ENCODE results near the gene BAG3. TPM values are rescaled to one million over a fixed set of nuclear protein-coding genes. Genes with fewer than 3 reads are reported as not detected.

BAG3 gene
- total RNA-seq, 1 experiment from 2014 or later = 57.0 TPM

DNA sequence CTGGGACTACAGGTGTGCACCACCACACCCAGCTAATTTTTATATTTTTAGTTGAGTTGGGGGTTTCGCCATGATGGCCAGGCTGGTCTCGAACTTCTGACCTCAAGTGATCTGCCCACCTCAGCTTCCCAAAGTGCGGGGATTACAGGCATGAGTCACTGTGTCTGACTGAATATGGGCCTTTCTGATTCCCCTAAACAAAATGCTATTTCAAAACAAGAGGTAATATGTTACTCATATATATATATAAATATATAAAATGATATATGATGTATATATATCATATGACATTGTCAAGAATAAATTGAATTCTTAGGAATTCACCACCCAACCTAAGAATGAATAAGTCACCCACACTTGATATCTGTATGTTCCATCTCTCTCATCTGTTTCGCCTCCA lies 41.7 kb upstream of the BAG3 start:
- H3K27ac ChIP-seq (ENCODE audit: low read depth, low read length) = no peak overlapping the region
- no peak overlapping the region for H2AFZ ChIP-seq (ENCODE audit: low read depth, low read length, poor library complexity, severe bottlenecking)
- ChIA-PET RAD21 (ENCODE audit: low non-redundant PET in 1 of 2, low total read pairs in 2 of 2, uncharacterized antibody in 2 of 2, unreplicated experiment in 2 of 2) (no interaction called here), POLR2A (no interaction called here), CTCF (interaction anchor here (1.3 to 2.5 kb wide), 3 partner anchors 10 to 250 kb away, joined by 3 to 51 read pairs (median 14); no protein-coding TSS in a partner anchor)
- H3K27me3 ChIP-seq (ENCODE audit: insufficient read depth, low read length) = no peaks in the 10 kb centered on the region
- no peak for DNase-seq (ENCODE audit: low read depth, low spot score)
- H3K9me3 ChIP-seq (ENCODE audit: control insufficient read depth in 1 of 2, insufficient read depth in 1 of 2, low read depth in 1 of 2, low read length in 2 of 2) = peaks cover 0 to 7% of the 10 kb centered on the region in 2 experiments; a peak in 1 of 4 replicates
- no peak for ATAC-seq
- TF ChIP-seq CEBPB (IDR thresholded peaks at IDR 0.05; ENCODE audit: low read depth) = no peak
- TF ChIP-seq FOSL1 (IDR thresholded peaks at IDR 0.05; ENCODE audit: low read depth) = no peak
- TF ChIP-seq, protein P1, sequence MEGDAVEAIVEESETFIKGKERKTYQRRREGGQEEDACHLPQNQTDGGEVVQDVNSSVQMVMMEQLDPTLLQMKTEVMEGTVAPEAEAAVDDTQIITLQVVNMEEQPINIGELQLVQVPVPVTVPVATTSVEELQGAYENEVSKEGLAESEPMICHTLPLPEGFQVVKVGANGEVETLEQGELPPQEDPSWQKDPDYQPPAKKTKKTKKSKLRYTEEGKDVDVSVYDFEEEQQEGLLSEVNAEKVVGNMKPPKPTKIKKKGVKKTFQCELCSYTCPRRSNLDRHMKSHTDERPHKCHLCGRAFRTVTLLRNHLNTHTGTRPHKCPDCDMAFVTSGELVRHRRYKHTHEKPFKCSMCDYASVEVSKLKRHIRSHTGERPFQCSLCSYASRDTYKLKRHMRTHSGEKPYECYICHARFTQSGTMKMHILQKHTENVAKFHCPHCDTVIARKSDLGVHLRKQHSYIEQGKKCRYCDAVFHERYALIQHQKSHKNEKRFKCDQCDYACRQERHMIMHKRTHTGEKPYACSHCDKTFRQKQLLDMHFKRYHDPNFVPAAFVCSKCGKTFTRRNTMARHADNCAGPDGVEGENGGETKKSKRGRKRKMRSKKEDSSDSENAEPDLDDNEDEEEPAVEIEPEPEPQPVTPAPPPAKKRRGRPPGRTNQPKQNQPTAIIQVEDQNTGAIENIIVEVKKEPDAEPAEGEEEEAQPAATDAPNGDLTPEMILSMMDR (IDR thresholded peaks at IDR 0.05 in 2 of 3, conservative IDR thresholded peaks at IDR 0.05 in 1 of 3; ENCODE audit: borderline replicate concordance in 1 of 3, insufficient read depth in 1 of 3, low read depth in 2 of 3, low read length in 2 of 3) = no peak
- no peak for TF ChIP-seq CBX3 (IDR thresholded peaks at IDR 0.05; ENCODE audit: low read depth)
- no peak for TF ChIP-seq ZNF274 (IDR thresholded peaks at IDR 0.05; ENCODE audit: low read depth, low read length)
- TF ChIP-seq SRF (IDR thresholded peaks at IDR 0.05; ENCODE audit: low read depth) = no peak
- TF ChIP-seq, protein P2, sequence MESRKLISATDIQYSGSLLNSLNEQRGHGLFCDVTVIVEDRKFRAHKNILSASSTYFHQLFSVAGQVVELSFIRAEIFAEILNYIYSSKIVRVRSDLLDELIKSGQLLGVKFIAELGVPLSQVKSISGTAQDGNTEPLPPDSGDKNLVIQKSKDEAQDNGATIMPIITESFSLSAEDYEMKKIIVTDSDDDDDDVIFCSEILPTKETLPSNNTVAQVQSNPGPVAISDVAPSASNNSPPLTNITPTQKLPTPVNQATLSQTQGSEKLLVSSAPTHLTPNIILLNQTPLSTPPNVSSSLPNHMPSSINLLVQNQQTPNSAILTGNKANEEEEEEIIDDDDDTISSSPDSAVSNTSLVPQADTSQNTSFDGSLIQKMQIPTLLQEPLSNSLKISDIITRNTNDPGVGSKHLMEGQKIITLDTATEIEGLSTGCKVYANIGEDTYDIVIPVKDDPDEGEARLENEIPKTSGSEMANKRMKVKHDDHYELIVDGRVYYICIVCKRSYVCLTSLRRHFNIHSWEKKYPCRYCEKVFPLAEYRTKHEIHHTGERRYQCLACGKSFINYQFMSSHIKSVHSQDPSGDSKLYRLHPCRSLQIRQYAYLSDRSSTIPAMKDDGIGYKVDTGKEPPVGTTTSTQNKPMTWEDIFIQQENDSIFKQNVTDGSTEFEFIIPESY (IDR thresholded peaks at IDR 0.05; ENCODE audit: extremely low read depth, insufficient replicate concordance, low read length) = no peak
- no peak for TF ChIP-seq RAD21 (IDR thresholded peaks at IDR 0.05; ENCODE audit: low read depth)
- intact Hi-C loops (cut with micrococcal nuclease) = loop anchor here (5.0 kb wide), 2 partner anchors 143 to 728 kb away; no protein-coding TSS in a partner anchor
- BruUV-seq (replicated peaks) = no TSS peak
- H3K4me2 ChIP-seq (ENCODE audit: low read length) = no peak overlapping the region
- H3K4me1 ChIP-seq (ENCODE audit: control insufficient read depth in 1 of 2, insufficient read depth in 2 of 2, low read length in 2 of 2) = peaks cover 0 to 10% of the 10 kb centered on the region in 2 experiments; a peak in 1 of 4 replicates
- H3K9me2 ChIP-seq (ENCODE audit: insufficient read depth) = no peaks in the 10 kb centered on the region
- H3K4me3 ChIP-seq (replicated peaks in 1 of 2; ENCODE audit: low read depth in 1 of 2, low read length in 2 of 2) = no peak overlapping the region
- H3K79me2 ChIP-seq (ENCODE audit: insufficient read depth, low read length) = no peaks in the 10 kb centered on the region
- H4K20me1 ChIP-seq (ENCODE audit: insufficient read depth) = no peaks in the 10 kb centered on the region
- no peak overlapping the region for H3K9ac ChIP-seq (ENCODE audit: low read length)
- H3K36me3 ChIP-seq (ENCODE audit: control insufficient read depth in 1 of 2, insufficient read depth in 2 of 2, low read length in 2 of 2) = no peaks in the 10 kb centered on the region
